GM23338 (cell line): ENCODE results near the gene PLXND1. TPM values are rescaled to one million over a fixed set of nuclear protein-coding genes. Genes with fewer than 3 reads are reported as not detected.

Experiments
- ATAC-seq: fragments of 200-7000 bp; cut with Tn5 transposase; 3 replicates; pipeline ENCODE4 v1.9.1; 2020
- DNase-seq: peaks from one replicate; pipeline ENCODE4 v3.0.0-alpha.2; 2015; ENCODE audit warnings: low spot score
- H2AFZ ChIP-seq: fragments of 200-600 bp; sonication (generic); 2 replicates; pipeline ENCODE4 v1.8.0; 2016; ENCODE audit warnings: antibody characterized with exemption, mild to moderate bottlenecking, moderate library complexity
- H3F3A ChIP-seq: fragments of 200-600 bp; sonication (generic); replicated peaks from 2 replicates; pipeline ENCODE4 v1.8.0; 2017; ENCODE audit warnings: antibody characterized with exemption, mixed run types, low read depth
- H3K27ac ChIP-seq: fragments of 200-600 bp; sonication (generic); 2 replicates; pipeline ENCODE4 v1.6.1; 2016; ENCODE audit warnings: low read depth
- H3K27me3 ChIP-seq: fragments of 200-600 bp; sonication (generic); 2 replicates; pipeline ENCODE4 v1.8.0; 2016; ENCODE audit warnings: mild to moderate bottlenecking, mixed run types, moderate library complexity; ENCODE audit not compliant: insufficient read depth
- H3K36me3 ChIP-seq: fragments of 200-600 bp; sonication (generic); 2 replicates; pipeline ENCODE4 v1.8.0; 2016; ENCODE audit warnings: mild to moderate bottlenecking; ENCODE audit not compliant: insufficient read depth
- H3K4me1 ChIP-seq: fragments of 200-600 bp; sonication (generic); 2 replicates; pipeline ENCODE4 v1.8.0; 2016; ENCODE audit warnings: mild to moderate bottlenecking, moderate library complexity; ENCODE audit not compliant: insufficient read depth
- H3K4me2 ChIP-seq: fragments of 200-600 bp; sonication (generic); 2 replicates; pipeline ENCODE4 v1.7.1; 2017; ENCODE audit warnings: mixed run types
- H3K4me3 ChIP-seq: fragments of 200-600 bp; sonication (generic); 2 replicates; pipeline ENCODE4 v1.6.1; 2016; ENCODE audit warnings: mixed run types
- H3K79me2 ChIP-seq: fragments of 200-600 bp; sonication (generic); replicated peaks from 2 replicates; pipeline ENCODE4 v1.8.0; 2017; ENCODE audit warnings: mild to moderate bottlenecking; ENCODE audit not compliant: insufficient read depth
- H3K9me2 ChIP-seq: fragments of 200-600 bp; sonication (generic); 2 replicates; pipeline ENCODE4 v1.8.0; 2017; ENCODE audit not compliant: insufficient read depth
- H4K20me1 ChIP-seq: fragments of 200-600 bp; sonication (generic); replicated peaks from 2 replicates; pipeline ENCODE4 v1.8.0; 2017; ENCODE audit warnings: mild to moderate bottlenecking; ENCODE audit not compliant: insufficient read depth
- H3K27ac Mint-ChIP-seq: 2 replicates; pipeline ENCODE4 v1.8.0; 2020; ENCODE audit warnings: inconsistent platforms, mild to moderate bottlenecking, moderate library complexity, mixed read lengths
- H3K27me3 Mint-ChIP-seq: 3 replicates; pipeline ENCODE4 v1.8.0; 2022; ENCODE audit warnings: low read depth, mild to moderate bottlenecking, moderate library complexity, mixed read lengths, inconsistent platforms; ENCODE audit not compliant: insufficient read depth, poor library complexity
- H3K36me3 Mint-ChIP-seq: 3 replicates; pipeline ENCODE4 v1.8.0; 2021; ENCODE audit warnings: low read depth, mild to moderate bottlenecking, inconsistent platforms, moderate library complexity, mixed read lengths
- H3K4me1 Mint-ChIP-seq: 3 replicates; pipeline ENCODE4 v1.8.0; 2020; ENCODE audit warnings: mild to moderate bottlenecking, inconsistent platforms, mixed read lengths
- H3K4me3 Mint-ChIP-seq: 3 replicates; pipeline ENCODE4 v1.8.0; 2021; ENCODE audit warnings: moderate library complexity, mild to moderate bottlenecking, inconsistent platforms, mixed read lengths
- H3K9me3 Mint-ChIP-seq: 3 replicates; pipeline ENCODE4 v1.8.0; 2020; ENCODE audit warnings: moderate library complexity, mild to moderate bottlenecking, inconsistent platforms, mixed read lengths
- CREB1 ChIP-seq: fragments of 250-450 bp; sonication (Bioruptor Pico); IDR thresholded peaks from 2 replicates; pipeline ENCODE4 v1.5.0; 2020; ENCODE audit warnings: low read depth, mild to moderate bottlenecking, moderate library complexity
- EZH2 ChIP-seq: fragments of 200-600 bp; sonication (generic); IDR thresholded peaks from one replicate; pipeline ENCODE4 v1.8.0; 2017; ENCODE audit warnings: antibody characterized with exemption, mild to moderate bottlenecking, low read depth; ENCODE audit not compliant: unreplicated experiment
- EZH2phosphoT487 ChIP-seq: fragments of 200-600 bp; sonication (generic); IDR thresholded peaks from one replicate; pipeline ENCODE4 v1.8.1; 2018; ENCODE audit warnings: antibody characterized with exemption; ENCODE audit not compliant: unreplicated experiment
- JUNB ChIP-seq: IDR thresholded peaks from one replicate; pipeline ENCODE4 v1.6.1; 2016; ENCODE audit warnings: antibody characterized with exemption; ENCODE audit not compliant: unreplicated experiment
- NANOG ChIP-seq: IDR thresholded peaks from 2 replicates; pipeline ENCODE4 v1.6.1; 2016; ENCODE audit warnings: antibody characterized with exemption, borderline replicate concordance
- POLR2AphosphoS5 ChIP-seq: IDR thresholded peaks from 2 replicates; pipeline ENCODE4 v1.6.1; 2016; ENCODE audit warnings: antibody characterized with exemption, low read depth
- STAT1 ChIP-seq: IDR thresholded peaks from one replicate; pipeline ENCODE4 v1.6.1; 2016; ENCODE audit warnings: antibody characterized with exemption; ENCODE audit not compliant: unreplicated experiment
- ZNF331 ChIP-seq: fragments of 250-450 bp; sonication (Bioruptor Pico); IDR thresholded peaks from 2 replicates; pipeline ENCODE4 v1.5.0; 2020; ENCODE audit warnings: low read depth, mild to moderate bottlenecking, moderate library complexity
- polyA plus RNA-seq: library from polyadenylated mRNA; unstranded; fragments of >200 nt; fragmentation: Nextera tagmentation; extraction: Ambion mirVana; gene quantifications from 2 replicates; pipeline ENCODE4 v1.2.1, GENCODE V29; 2016
- total RNA-seq: library from RNA; depleted of rRNA; stranded (reverse); fragments of >200 nt; shearing (Covaris generic); gene quantifications from 2 replicates; pipeline ENCODE4 v1.2.3, GENCODE V29; 2014
- TF ChIP-seq, protein P1 (sequence below): IDR thresholded peaks from 2 replicates; pipeline ENCODE4 v1.6.1; 2016; ENCODE audit warnings: antibody characterized with exemption
- TF ChIP-seq, protein P2 (sequence below), 2 experiments: fragments of 200-600 bp in 1 of 2; sonication (generic) in 1 of 2; conservative IDR thresholded peaks; 2 replicates each; pipeline versions ENCODE4 v1.5.1 to v1.6.1; 2016 to 2017; ENCODE audit warnings: antibody characterized with exemption in 2 of 2, low read depth in 2 of 2, mild to moderate bottlenecking in 2 of 2, moderate library complexity in 1 of 2
- TF ChIP-seq, protein P3 (sequence below): fragments of 250-450 bp; sonication (Bioruptor Pico); IDR thresholded peaks from 2 replicates; pipeline ENCODE4 v1.5.0; 2020; ENCODE audit warnings: mild to moderate bottlenecking, moderate library complexity

PLXND1 gene
- total and polyA plus RNA-seq, 2 experiments from 2014 or later: 13.3 to 60.4 TPM

DNA sequence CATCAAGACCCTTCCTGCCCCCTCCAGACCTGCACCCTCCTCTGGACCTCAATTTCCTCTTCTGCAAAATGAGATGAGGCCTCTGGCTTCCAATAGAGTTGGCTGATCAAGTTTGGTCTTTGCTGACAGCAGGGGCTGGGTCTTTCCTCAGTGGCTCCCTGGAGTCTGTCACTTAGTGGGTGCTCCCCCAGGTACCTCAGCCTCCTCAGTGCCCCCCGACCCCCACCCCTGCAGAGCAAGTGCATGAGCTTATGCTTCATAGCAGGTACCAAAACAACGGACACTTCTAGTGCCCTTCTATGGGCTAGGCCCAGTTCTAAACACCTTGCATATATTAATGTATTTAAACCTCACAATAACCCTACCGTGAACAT is 6.9 kb upstream of the PLXND1 start (continued):
- TF ChIP-seq STAT1: no peak
- TF ChIP-seq, protein P1, sequence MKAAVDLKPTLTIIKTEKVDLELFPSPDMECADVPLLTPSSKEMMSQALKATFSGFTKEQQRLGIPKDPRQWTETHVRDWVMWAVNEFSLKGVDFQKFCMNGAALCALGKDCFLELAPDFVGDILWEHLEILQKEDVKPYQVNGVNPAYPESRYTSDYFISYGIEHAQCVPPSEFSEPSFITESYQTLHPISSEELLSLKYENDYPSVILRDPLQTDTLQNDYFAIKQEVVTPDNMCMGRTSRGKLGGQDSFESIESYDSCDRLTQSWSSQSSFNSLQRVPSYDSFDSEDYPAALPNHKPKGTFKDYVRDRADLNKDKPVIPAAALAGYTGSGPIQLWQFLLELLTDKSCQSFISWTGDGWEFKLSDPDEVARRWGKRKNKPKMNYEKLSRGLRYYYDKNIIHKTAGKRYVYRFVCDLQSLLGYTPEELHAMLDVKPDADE: no peak
- TF ChIP-seq EZH2phosphoT487: no peak
- TF ChIP-seq, protein P2, sequence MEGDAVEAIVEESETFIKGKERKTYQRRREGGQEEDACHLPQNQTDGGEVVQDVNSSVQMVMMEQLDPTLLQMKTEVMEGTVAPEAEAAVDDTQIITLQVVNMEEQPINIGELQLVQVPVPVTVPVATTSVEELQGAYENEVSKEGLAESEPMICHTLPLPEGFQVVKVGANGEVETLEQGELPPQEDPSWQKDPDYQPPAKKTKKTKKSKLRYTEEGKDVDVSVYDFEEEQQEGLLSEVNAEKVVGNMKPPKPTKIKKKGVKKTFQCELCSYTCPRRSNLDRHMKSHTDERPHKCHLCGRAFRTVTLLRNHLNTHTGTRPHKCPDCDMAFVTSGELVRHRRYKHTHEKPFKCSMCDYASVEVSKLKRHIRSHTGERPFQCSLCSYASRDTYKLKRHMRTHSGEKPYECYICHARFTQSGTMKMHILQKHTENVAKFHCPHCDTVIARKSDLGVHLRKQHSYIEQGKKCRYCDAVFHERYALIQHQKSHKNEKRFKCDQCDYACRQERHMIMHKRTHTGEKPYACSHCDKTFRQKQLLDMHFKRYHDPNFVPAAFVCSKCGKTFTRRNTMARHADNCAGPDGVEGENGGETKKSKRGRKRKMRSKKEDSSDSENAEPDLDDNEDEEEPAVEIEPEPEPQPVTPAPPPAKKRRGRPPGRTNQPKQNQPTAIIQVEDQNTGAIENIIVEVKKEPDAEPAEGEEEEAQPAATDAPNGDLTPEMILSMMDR (conservative IDR thresholded peaks at IDR 0.05; ENCODE audit: low read depth in 2 of 2): no peak
- no peak for TF ChIP-seq CREB1 (CRISPR knock-in tag)
- no peak for TF ChIP-seq EZH2

DNA sequence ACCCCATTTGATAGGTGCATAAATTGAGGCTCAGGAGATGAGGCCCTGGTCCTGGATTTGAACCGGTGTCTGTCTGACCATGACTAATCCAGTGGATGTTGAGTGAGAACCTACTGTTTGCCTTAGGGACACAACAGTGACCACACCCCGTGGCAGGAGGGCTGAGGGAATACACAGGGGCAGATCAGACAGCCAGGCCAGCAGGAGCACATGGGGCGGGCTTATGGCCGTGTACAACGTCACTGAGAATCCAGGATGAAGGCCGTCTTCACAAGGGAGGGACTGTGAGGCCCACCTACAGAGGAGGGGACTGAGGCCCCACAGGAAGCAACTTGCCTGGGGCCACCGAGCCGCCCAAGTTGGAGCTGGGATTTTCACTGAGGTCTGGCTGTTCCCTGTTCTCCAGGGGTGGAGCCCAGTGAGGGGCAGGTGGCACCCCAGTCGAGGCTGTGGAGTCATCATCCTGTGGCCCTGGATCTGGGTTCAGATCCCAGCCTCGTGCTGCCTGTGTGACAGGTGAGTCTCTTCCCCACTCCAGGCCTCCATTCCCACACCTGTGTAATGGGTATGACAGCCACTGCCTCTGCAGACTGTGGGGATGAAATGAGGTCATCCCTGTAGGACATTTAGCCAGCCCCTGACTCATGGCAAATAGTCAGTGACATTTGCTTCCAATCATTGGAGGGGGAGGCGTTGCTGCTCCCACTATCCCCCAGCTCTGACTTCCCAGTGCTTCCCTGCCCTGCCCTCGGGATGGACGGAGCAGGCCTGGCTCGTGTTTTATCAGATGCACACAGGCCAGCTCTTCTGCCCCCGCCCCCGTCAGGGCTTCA is 6.3 kb upstream of the PLXND1 start:
- Mint-ChIP-seq H3K27ac (no peak overlapping the region), H3K9me3 (no peaks in the 10 kb centered on the region; the same call in 2 of the 3 replicates), H3K4me1 (peaks cover 25% of the 10 kb centered on the region), H3K4me3 (no peak overlapping the region), H3K27me3 (peaks cover 18% of the 10 kb centered on the region), H3K36me3 (no peaks in the 10 kb centered on the region)
- Histone ChIP-seq H3K4me1 (peaks cover 24% of the 10 kb centered on the region; the same call in 1 of the 2 replicates), H3K36me3 (no peaks in the 10 kb centered on the region), H3K4me2 (no peak overlapping the region; the same call in 1 of the 2 replicates), H2AFZ (peak overlapping the region; percentile 94; the same call in 1 of the 2 replicates), H3K27me3 (peaks cover 11% of the 10 kb centered on the region; the same call in 1 of the 2 replicates), H3K4me3 (no peak overlapping the region), H3K27ac (no peak overlapping the region), H3F3A (peaks cover 1% of the 10 kb centered on the region; the same call in 1 of the 2 replicates), H3K9me2 (no peaks in the 10 kb centered on the region), H3K79me2 (no peaks in the 10 kb centered on the region), H4K20me1 (no peaks in the 10 kb centered on the region)
- ATAC-seq (no peak), DNase-seq (no peak)
- TF ChIP-seq ZNF331 (CRISPR knock-in tag): no peak
- no peak for TF ChIP-seq NANOG
- TF ChIP-seq, protein P3, sequence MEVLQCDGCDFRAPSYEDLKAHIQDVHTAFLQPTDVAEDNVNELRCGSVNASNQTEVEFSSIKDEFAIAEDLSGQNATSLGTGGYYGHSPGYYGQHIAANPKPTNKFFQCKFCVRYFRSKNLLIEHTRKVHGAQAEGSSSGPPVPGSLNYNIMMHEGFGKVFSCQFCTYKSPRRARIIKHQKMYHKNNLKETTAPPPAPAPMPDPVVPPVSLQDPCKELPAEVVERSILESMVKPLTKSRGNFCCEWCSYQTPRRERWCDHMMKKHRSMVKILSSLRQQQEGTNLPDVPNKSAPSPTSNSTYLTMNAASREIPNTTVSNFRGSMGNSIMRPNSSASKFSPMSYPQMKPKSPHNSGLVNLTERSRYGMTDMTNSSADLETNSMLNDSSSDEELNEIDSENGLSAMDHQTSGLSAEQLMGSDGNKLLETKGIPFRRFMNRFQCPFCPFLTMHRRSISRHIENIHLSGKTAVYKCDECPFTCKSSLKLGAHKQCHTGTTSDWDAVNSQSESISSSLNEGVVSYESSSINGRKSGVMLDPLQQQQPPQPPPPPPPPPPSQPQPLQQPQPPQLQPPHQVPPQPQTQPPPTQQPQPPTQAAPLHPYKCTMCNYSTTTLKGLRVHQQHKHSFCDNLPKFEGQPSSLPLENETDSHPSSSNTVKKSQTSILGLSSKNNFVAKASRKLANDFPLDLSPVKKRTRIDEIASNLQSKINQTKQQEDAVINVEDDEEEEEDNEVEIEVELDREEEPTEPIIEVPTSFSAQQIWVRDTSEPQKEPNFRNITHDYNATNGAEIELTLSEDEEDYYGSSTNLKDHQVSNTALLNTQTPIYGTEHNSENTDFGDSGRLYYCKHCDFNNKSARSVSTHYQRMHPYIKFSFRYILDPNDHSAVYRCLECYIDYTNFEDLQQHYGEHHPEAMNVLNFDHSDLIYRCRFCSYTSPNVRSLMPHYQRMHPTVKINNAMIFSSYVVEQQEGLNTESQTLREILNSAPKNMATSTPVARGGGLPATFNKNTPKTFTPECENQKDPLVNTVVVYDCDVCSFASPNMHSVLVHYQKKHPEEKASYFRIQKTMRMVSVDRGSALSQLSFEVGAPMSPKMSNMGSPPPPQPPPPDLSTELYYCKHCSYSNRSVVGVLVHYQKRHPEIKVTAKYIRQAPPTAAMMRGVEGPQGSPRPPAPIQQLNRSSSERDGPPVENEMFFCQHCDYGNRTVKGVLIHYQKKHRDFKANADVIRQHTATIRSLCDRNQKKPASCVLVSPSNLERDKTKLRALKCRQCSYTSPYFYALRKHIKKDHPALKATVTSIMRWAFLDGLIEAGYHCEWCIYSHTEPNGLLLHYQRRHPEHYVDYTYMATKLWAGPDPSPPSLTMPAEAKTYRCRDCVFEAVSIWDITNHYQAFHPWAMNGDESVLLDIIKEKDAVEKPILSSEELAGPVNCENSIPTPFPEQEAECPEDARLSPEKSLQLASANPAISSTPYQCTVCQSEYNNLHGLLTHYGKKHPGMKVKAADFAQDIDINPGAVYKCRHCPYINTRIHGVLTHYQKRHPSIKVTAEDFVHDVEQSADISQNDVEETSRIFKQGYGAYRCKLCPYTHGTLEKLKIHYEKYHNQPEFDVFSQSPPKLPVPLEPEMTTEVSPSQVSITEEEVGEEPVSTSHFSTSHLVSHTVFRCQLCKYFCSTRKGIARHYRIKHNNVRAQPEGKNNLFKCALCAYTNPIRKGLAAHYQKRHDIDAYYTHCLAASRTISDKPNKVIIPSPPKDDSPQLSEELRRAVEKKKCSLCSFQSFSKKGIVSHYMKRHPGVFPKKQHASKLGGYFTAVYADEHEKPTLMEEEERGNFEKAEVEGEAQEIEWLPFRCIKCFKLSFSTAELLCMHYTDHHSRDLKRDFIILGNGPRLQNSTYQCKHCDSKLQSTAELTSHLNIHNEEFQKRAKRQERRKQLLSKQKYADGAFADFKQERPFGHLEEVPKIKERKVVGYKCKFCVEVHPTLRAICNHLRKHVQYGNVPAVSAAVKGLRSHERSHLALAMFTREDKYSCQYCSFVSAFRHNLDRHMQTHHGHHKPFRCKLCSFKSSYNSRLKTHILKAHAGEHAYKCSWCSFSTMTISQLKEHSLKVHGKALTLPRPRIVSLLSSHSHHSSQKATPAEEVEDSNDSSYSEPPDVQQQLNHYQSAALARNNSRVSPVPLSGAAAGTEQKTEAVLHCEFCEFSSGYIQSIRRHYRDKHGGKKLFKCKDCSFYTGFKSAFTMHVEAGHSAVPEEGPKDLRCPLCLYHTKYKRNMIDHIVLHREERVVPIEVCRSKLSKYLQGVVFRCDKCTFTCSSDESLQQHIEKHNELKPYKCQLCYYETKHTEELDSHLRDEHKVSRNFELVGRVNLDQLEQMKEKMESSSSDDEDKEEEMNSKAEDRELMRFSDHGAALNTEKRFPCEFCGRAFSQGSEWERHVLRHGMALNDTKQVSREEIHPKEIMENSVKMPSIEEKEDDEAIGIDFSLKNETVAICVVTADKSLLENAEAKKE (CRISPR knock-in tag): no peak
- TF ChIP-seq, protein P2 (conservative IDR thresholded peaks at IDR 0.05; ENCODE audit: low read depth in 2 of 2): no peak
- TF ChIP-seq JUNB: no peak
- TF ChIP-seq POLR2AphosphoS5: no peak
